Activated naive CD4-positive, alpha-beta T cell treated with anti-CD3 and anti-CD28 coated beads for 36 hours (primary cell): ENCODE results near the gene VPS51. TPM values are rescaled to one million over a fixed set of nuclear protein-coding genes. Genes with fewer than 3 reads are reported as not detected.
"Not testable (repeated sequence)": the region's sequence is repeated elsewhere in the genome, so short reads cannot be mapped to it uniquely, and the experiment has no call there.

ENCODE experiments used
- CTCF ChIA-PET: fragments of 350-600 bp; sonication (Branson Sonifier 250); formaldehyde crosslinking; loops from one replicate; lab custom pipeline; 2021; ENCODE audit warnings: antibody characterized with exemption; lab: Charles Lee
- DNase-seq: peaks from one replicate; pipeline ENCODE4 v3.0.0-alpha.2; 2020
- H3K27ac Mint-ChIP-seq: one replicate; pipeline ENCODE4 v1.8.0; 2021; ENCODE audit warnings: mild to moderate bottlenecking, mixed read lengths
- H3K27me3 Mint-ChIP-seq: one replicate; pipeline ENCODE4 v1.8.0; 2021; ENCODE audit warnings: low read depth, mixed read lengths
- H3K36me3 Mint-ChIP-seq: one replicate; pipeline ENCODE4 v1.8.0; 2021; ENCODE audit warnings: low read depth, mixed read lengths
- H3K4me1 Mint-ChIP-seq: one replicate; pipeline ENCODE4 v1.8.0; 2021; ENCODE audit warnings: low read depth, mixed read lengths
- H3K4me3 Mint-ChIP-seq: one replicate; pipeline ENCODE4 v1.8.0; 2021; ENCODE audit warnings: mild to moderate bottlenecking, moderate library complexity, mixed read lengths
- H3K9me3 Mint-ChIP-seq: one replicate; pipeline ENCODE4 v1.8.0; 2021; ENCODE audit warnings: mixed read lengths
- intact Hi-C: fragments of 100-400 bp; cut with micrococcal nuclease; formaldehyde crosslinking; loops from one replicate; pipeline ENCODE4 v1.15.1; 2023
- total RNA-seq, 2 experiments: library from RNA; stranded (reverse); gene quantifications; one replicate each; pipeline ENCODE4 v1.2.3, GENCODE V29; 2021

Gene VPS51
- total RNA-seq, 2 experiments from 2014 or later: 90.8 to 96.0 TPM

- peak; percentile 68 for DNase-seq
- intact Hi-C loops: loop anchor here (5.0 kb wide), 1 partner anchor 129 kb away; the partner anchor contains the start of gene POLA2
- peaks cover 7% of the 10 kb centered on the region for H3K36me3 Mint-ChIP-seq
- peak overlapping the region; percentile 99 for H3K4me3 Mint-ChIP-seq
- peak overlapping the region; percentile 100 for H3K27ac Mint-ChIP-seq
- CTCF ChIA-PET: no interaction called here
- no peaks in the 10 kb centered on the region for H3K9me3 Mint-ChIP-seq
- H3K27me3 Mint-ChIP-seq: no peaks in the 10 kb centered on the region
- H3K4me1 Mint-ChIP-seq: peaks cover 29% of the 10 kb centered on the region
Observed at GRCh38 chr11:65132988-65133700, 37.1 kb downstream of the VPS51 start.

- no peak for DNase-seq
- H3K36me3 Mint-ChIP-seq: peaks cover 7% of the 10 kb centered on the region
- peak overlapping the region; percentile 99 for H3K4me3 Mint-ChIP-seq
- H3K4me1 Mint-ChIP-seq: peaks cover 29% of the 10 kb centered on the region
- intact Hi-C loops: loop anchor here (1.0 to 5.0 kb wide), 2 partner anchors 16 to 129 kb away; partner anchors contain the start of genes POLA2 and ZNHIT2
- peak overlapping the region; percentile 100 for H3K27ac Mint-ChIP-seq
- no peaks in the 10 kb centered on the region for H3K27me3 Mint-ChIP-seq
- H3K9me3 Mint-ChIP-seq: no peaks in the 10 kb centered on the region
- CTCF ChIA-PET: no interaction called here
Observed at GRCh38 chr11:65133724-65134123, 37.7 kb downstream of the VPS51 start.

GRCh38 chr11:65134240-65134951, 38.4 kb downstream of the VPS51 start, which contains the start of gene SYVN1:
SYVN1 (minus strand) TSS chr11:65134519; CDS start chr11:65133601, 918 bp downstream.
- Mint-ChIP-seq H3K9me3 (no peaks in the 10 kb centered on the region), H3K4me3 (peak within 1 kb of the TSS; percentile 99), H3K36me3 (peaks cover 7% of the 10 kb centered on the region), H3K27me3 (no peaks in the 10 kb centered on the region), H3K4me1 (peaks cover 29% of the 10 kb centered on the region), H3K27ac (peak within 1 kb of the TSS; percentile 100)
- DNase-seq: peak; percentile 92
- intact Hi-C loops: loop anchor here (1.0 to 5.0 kb wide), 2 partner anchors 17 to 128 kb away; partner anchors contain the start of genes POLA2 and ZNHIT2
- CTCF ChIA-PET: interaction anchor here (0.5 to 2.1 kb wide), 4 partner anchors 23 to 181 kb away, joined by 3 to 8 read pairs (median 4); partner anchors contain the start of gene CAPN1

GRCh38 chr11:65134952-65135632, 39.1 kb downstream of the VPS51 start:
- H3K9me3 Mint-ChIP-seq: no peaks in the 10 kb centered on the region
- CTCF ChIA-PET: interaction anchor here (0.6 to 2.1 kb wide), 7 partner anchors 14 to 180 kb away, joined by 3 to 8 read pairs (median 4); partner anchors contain the start of gene CAPN1
- peaks cover 29% of the 10 kb centered on the region for H3K4me1 Mint-ChIP-seq
- H3K27me3 Mint-ChIP-seq: no peaks in the 10 kb centered on the region
- H3K36me3 Mint-ChIP-seq: peaks cover 7% of the 10 kb centered on the region
- peak overlapping the region; percentile 99 for H3K4me3 Mint-ChIP-seq
- intact Hi-C loops: loop anchor here (1.0 to 5.0 kb wide), 4 partner anchors 13 to 127 kb away; partner anchors contain the start of genes FAU, MRPL49, POLA2 and VPS51
- DNase-seq: peak; percentile 92
- peak overlapping the region; percentile 100 for H3K27ac Mint-ChIP-seq

- peak overlapping the region; percentile 99 for H3K4me3 Mint-ChIP-seq
- H3K9me3 Mint-ChIP-seq: no peaks in the 10 kb centered on the region
- H3K27me3 Mint-ChIP-seq: no peaks in the 10 kb centered on the region
- peak; percentile 34 for DNase-seq
- H3K4me1 Mint-ChIP-seq: peaks cover 29% of the 10 kb centered on the region
- peak overlapping the region; percentile 100 for H3K27ac Mint-ChIP-seq
- intact Hi-C loops: loop anchor here (1.0 kb wide), 2 partner anchors 13 to 39 kb away; partner anchors contain the start of genes FAU, MRPL49 and VPS51
- CTCF ChIA-PET: interaction anchor here (0.6 to 2.1 kb wide), 8 partner anchors 13 to 180 kb away, joined by 3 to 8 read pairs (median 4); partner anchors contain the start of gene CAPN1
- peaks cover 7% of the 10 kb centered on the region for H3K36me3 Mint-ChIP-seq
Observed at GRCh38 chr11:65135633-65136145, 39.7 kb downstream of the VPS51 start.

GRCh38 chr11:65136515-65137096, 40.6 kb downstream of the VPS51 start:
- CTCF ChIA-PET: interaction anchor here (0.9 to 2.1 kb wide), 4 partner anchors 12 to 195 kb away, joined by 3 to 8 read pairs (median 4); partner anchors contain the start of gene CAPN1
- peaks cover 4% of the 10 kb centered on the region for H3K36me3 Mint-ChIP-seq
- peak overlapping the region; percentile 82 for H3K27ac Mint-ChIP-seq
- H3K4me1 Mint-ChIP-seq: peaks cover 28% of the 10 kb centered on the region
- H3K27me3 Mint-ChIP-seq: no peaks in the 10 kb centered on the region
- DNase-seq: no peak
- H3K9me3 Mint-ChIP-seq: no peaks in the 10 kb centered on the region
- intact Hi-C loops: no loop called here
- peak overlapping the region; percentile 68 for H3K4me3 Mint-ChIP-seq

GRCh38 chr11:65141896-65142494, 46.0 kb downstream of the VPS51 start:
- Mint-ChIP-seq H3K36me3 (no peaks in the 10 kb centered on the region), H3K27me3 (no peaks in the 10 kb centered on the region), H3K4me1 (no peaks in the 10 kb centered on the region), H3K4me3 (no peak overlapping the region), H3K27ac (no peak overlapping the region), H3K9me3 (no peaks in the 10 kb centered on the region)
- CTCF ChIA-PET: no interaction called here
- intact Hi-C loops: loop anchor here (2.0 kb wide), 1 partner anchor 25 kb away; no protein-coding TSS in a partner anchor
- DNase-seq: no peak

GRCh38 chr11:65147352-65148075, 51.5 kb downstream of the VPS51 start:
- no peak overlapping the region for H3K27ac Mint-ChIP-seq
- no peaks in the 10 kb centered on the region for H3K4me1 Mint-ChIP-seq
- DNase-seq: no peak
- CTCF ChIA-PET: interaction anchor here (0.6 to 1.1 kb wide), 3 partner anchors 21 to 108 kb away, joined by 3 read pairs; no protein-coding TSS in a partner anchor
- no peaks in the 10 kb centered on the region for H3K27me3 Mint-ChIP-seq
- no peaks in the 10 kb centered on the region for H3K36me3 Mint-ChIP-seq
- H3K9me3 Mint-ChIP-seq: no peaks in the 10 kb centered on the region
- intact Hi-C loops: no loop called here
- no peak overlapping the region for H3K4me3 Mint-ChIP-seq

GRCh38 chr11:65148657-65149056, 52.6 kb downstream of the VPS51 start:
- H3K36me3 Mint-ChIP-seq: no peaks in the 10 kb centered on the region
- no peak overlapping the region for H3K27ac Mint-ChIP-seq
- H3K4me3 Mint-ChIP-seq: no peak overlapping the region
- intact Hi-C loops: no loop called here
- CTCF ChIA-PET: interaction anchor here (1.0 kb wide), 1 partner anchor 13 kb away, joined by 3 read pairs; no protein-coding TSS in a partner anchor
- H3K27me3 Mint-ChIP-seq: no peaks in the 10 kb centered on the region
- H3K4me1 Mint-ChIP-seq: no peaks in the 10 kb centered on the region
- H3K9me3 Mint-ChIP-seq: no peaks in the 10 kb centered on the region
- no peak for DNase-seq

GRCh38 chr11:65150131-65150508, 54.1 kb downstream of the VPS51 start:
- H3K27ac Mint-ChIP-seq, H3K27me3 Mint-ChIP-seq, H3K9me3 Mint-ChIP-seq, H3K36me3 Mint-ChIP-seq, H3K4me1 Mint-ChIP-seq, H3K4me3 Mint-ChIP-seq, CTCF ChIA-PET, intact Hi-C loops, DNase-seq: not testable (repeated sequence)
